Ishikawa (cell line): ENCODE data around the gene COMMD8.

Source experiments
- CEBPB ChIP-seq: IDR thresholded peaks from 2 replicates; pipeline ENCODE4 v1.6.1; 2012
- CREB1 ChIP-seq: IDR thresholded peaks from 2 replicates; pipeline ENCODE4 v1.6.1; 2012; ENCODE audit warnings: low read depth
- EGR1 ChIP-seq: IDR thresholded peaks from 2 replicates; pipeline ENCODE4 v1.6.1; 2012
- EP300 ChIP-seq: IDR thresholded peaks from 2 replicates; pipeline ENCODE4 v1.6.1; 2012; ENCODE audit warnings: borderline replicate concordance
- FOXM1 ChIP-seq: IDR thresholded peaks from 2 replicates; pipeline ENCODE4 v1.6.1; 2012; ENCODE audit warnings: low read depth, borderline replicate concordance
- MAX ChIP-seq: IDR thresholded peaks from 2 replicates; pipeline ENCODE4 v1.6.1; 2012
- NFIC ChIP-seq: IDR thresholded peaks from 2 replicates; pipeline ENCODE4 v1.6.1; 2012
- RAD21 ChIP-seq: IDR thresholded peaks from 2 replicates; pipeline ENCODE4 v1.6.1; 2012; ENCODE audit warnings: low read depth
- REST ChIP-seq: IDR thresholded peaks from 2 replicates; pipeline ENCODE4 v1.6.1; 2012; ENCODE audit warnings: low read depth, mild to moderate bottlenecking
- TAF1 ChIP-seq: IDR thresholded peaks from 2 replicates; pipeline ENCODE4 v1.6.1; 2012; ENCODE audit warnings: low read depth, mild to moderate bottlenecking
- TCF12 ChIP-seq: IDR thresholded peaks from 2 replicates; pipeline ENCODE4 v1.6.1; 2012; ENCODE audit warnings: low read depth
- TEAD4 ChIP-seq: IDR thresholded peaks from 2 replicates; pipeline ENCODE4 v1.6.1; 2012
- USF1 ChIP-seq: IDR thresholded peaks from 2 replicates; pipeline ENCODE4 v1.6.1; 2012
- YY1 ChIP-seq: IDR thresholded peaks from 2 replicates; pipeline ENCODE4 v1.6.1; 2012; ENCODE audit warnings: low read depth
- ZBTB7A ChIP-seq: IDR thresholded peaks from 2 replicates; pipeline ENCODE4 v1.6.1; 2012; ENCODE audit warnings: low read depth

Gene COMMD8

GRCh38 chr4:47418147-47418546 lies 45.4 kb downstream of the COMMD8 start:
- TF ChIP-seq MAX = no peak
- no peak for TF ChIP-seq CEBPB
- TF ChIP-seq NFIC = no peak
- TF ChIP-seq TAF1 = no peak
- TF ChIP-seq ZBTB7A = no peak
- no peak for TF ChIP-seq EGR1
- TF ChIP-seq REST = no peak
- no peak for TF ChIP-seq YY1
- no peak for TF ChIP-seq FOXM1

GRCh38 chr4:47415719-47416118 lies 47.8 kb downstream of the COMMD8 start:
- TF ChIP-seq TAF1 = no peak
- TF ChIP-seq TCF12 = no peak
- no peak for TF ChIP-seq EGR1
- no peak for TF ChIP-seq USF1
- TF ChIP-seq ZBTB7A = no peak
- no peak for TF ChIP-seq EP300

- TF ChIP-seq NFIC = no peak
- no peak for TF ChIP-seq YY1
- no peak for TF ChIP-seq RAD21
- no peak for TF ChIP-seq EP300
- no peak for TF ChIP-seq FOXM1
- no peak for TF ChIP-seq EGR1
- TF ChIP-seq ZBTB7A = no peak
- TF ChIP-seq CEBPB = no peak
- TF ChIP-seq MAX = no peak
These were observed 50.0 kb downstream of the COMMD8 start for GRCh38 chr4:47413521-47413920.

- no peak for TF ChIP-seq TCF12
- TF ChIP-seq TEAD4 = no peak
- no peak for TF ChIP-seq TAF1
- TF ChIP-seq CEBPB = no peak
- TF ChIP-seq YY1 = no peak
- no peak for TF ChIP-seq USF1
- no peak for TF ChIP-seq EGR1
- TF ChIP-seq EP300 = no peak
- TF ChIP-seq RAD21 = no peak
- no peak for TF ChIP-seq CREB1
- TF ChIP-seq FOXM1 = no peak
- TF ChIP-seq REST = no peak
- TF ChIP-seq NFIC = no peak
- TF ChIP-seq MAX = no peak
- no peak for TF ChIP-seq ZBTB7A
These were observed 53.2 kb downstream of the COMMD8 start for GRCh38 chr4:47410271-47410670.

- no peak for TF ChIP-seq FOXM1
- no peak for TF ChIP-seq MAX
- no peak for TF ChIP-seq TEAD4
- TF ChIP-seq NFIC = no peak
- no peak for TF ChIP-seq YY1
- no peak for TF ChIP-seq TCF12
- no peak for TF ChIP-seq USF1
These were observed 57.1 kb downstream of the COMMD8 start for GRCh38 chr4:47406408-47406807.
